Esophagus squamous epithelium (tissue), 5 donors: ENCODE data around the gene DPM1. TPM values are rescaled to one million over a fixed set of nuclear protein-coding genes. Genes with fewer than 3 reads are reported as not detected.

ENCODE experiments used
- DNase-seq: peaks from one replicate; lab custom pipeline; 2025; lab: John Stamatoyannopoulos, UW
- H3K27ac ChIP-seq, 4 donors: fragments of 200-600 bp; sonication (generic); one replicate each; pipeline ENCODE4 v1.5.1; 2016 to 2019; ENCODE audit warnings: mild to moderate bottlenecking in 1 of 4
- H3K27me3 ChIP-seq, 4 donors: fragments of 200-600 bp; sonication (generic); 1 replicate in 3 of 4; 2 replicates in 1 of 4; pipeline versions ENCODE4 v1.5.1 to v1.6.0; 2017 to 2021; ENCODE audit warnings: antibody characterized with exemption in 1 of 4
- H3K36me3 ChIP-seq, 3 donors: fragments of 200-600 bp; sonication (generic); one replicate each; pipeline ENCODE4 v1.5.1; 2016 to 2019
- H3K4me1 ChIP-seq, 3 donors: fragments of 200-600 bp; sonication (generic); one replicate each; pipeline ENCODE4 v1.5.1; 2017 to 2019
- H3K4me3 ChIP-seq, 4 donors: fragments of 200-600 bp; sonication (generic); 1 replicate in 3 of 4; 2 replicates in 1 of 4; pipeline ENCODE4 v1.5.1; 2016 to 2019; ENCODE audit warnings: mild to moderate bottlenecking in 2 of 4, moderate library complexity in 1 of 4
- H3K9me3 ChIP-seq, 3 donors: fragments of 200-600 bp; sonication (generic); one replicate each; pipeline ENCODE4 v1.5.1; 2016 to 2019
- CTCF ChIP-seq, 6 experiments: fragments of 450-650 bp in 4 of 6; fragments of 200-600 bp in 2 of 6; sonication (generic) in 2 of 6; IDR thresholded peaks; one replicate each; pipeline ENCODE4 v1.5.1; 2016 to 2019; ENCODE audit warnings: antibody characterized with exemption in 6 of 6, mild to moderate bottlenecking in 4 of 6, moderate library complexity in 4 of 6
- POLR2A ChIP-seq, 4 donors: fragments of 450-650 bp; IDR thresholded peaks; one replicate each; pipeline ENCODE4 v1.6.1; 2017; ENCODE audit warnings: antibody characterized with exemption in 4 of 4, mild to moderate bottlenecking in 4 of 4, moderate library complexity in 3 of 4
- WGBS, 2 donors: methylation state at CpG; one replicate each; pipeline ENCODE4 v1.1.5; 2018; 5-methylcytosine and 5-hydroxymethylcytosine counted together
- intact Hi-C: fragments of 100-400 bp; cut with DNase I; formaldehyde crosslinking; loops from one replicate; pipeline ENCODE4 v1.15.0; 2022
- total RNA-seq, 4 donors: library from RNA; depleted of rRNA; stranded (reverse); fragments of >200 nt; gene quantifications; one replicate each; pipeline ENCODE4 v1.1.0, GENCODE V29; 2016
- donor health status: DM: yes; HTN: yes; CAD: no.

Gene DPM1
- total RNA-seq, 4 donors from 2014 or later = 28.7 to 62.0 (median 57.0) TPM

DNA sequence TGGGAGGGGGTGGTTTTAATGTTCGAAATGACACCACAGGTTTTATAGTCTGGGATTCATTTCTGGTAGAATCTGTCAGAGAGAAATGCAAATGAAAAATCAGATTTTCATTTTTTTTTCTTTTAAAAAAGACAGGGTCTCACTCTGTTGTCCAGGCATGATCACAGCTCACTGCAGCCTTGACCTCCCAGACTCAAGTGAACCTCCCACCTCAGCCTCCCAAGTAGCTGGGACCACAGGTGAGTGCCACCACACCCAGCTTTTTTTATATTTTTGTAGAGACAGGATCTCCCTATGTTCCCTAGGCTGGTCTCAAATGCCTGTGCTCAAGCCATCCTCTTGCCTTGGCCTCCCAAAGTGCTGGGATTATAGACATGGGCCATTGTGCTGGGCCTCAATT lies 24.7 kb downstream of the DPM1 start:
- H3K9me3 ChIP-seq = no peaks in the 10 kb centered on the region
- DNase-seq = no peak
- WGBS, 2 donors = 85 to 89% methylated on average over 1 of the region's 1 CpG
- H3K27me3 ChIP-seq = no peaks in the 10 kb centered on the region
- TF ChIP-seq CTCF (IDR thresholded peaks at IDR 0.05) = no peak
- no peak for TF ChIP-seq POLR2A (IDR thresholded peaks at IDR 0.05)
- intact Hi-C loops = loop anchor here (5.0 kb wide), 1 partner anchor 136 kb away; the partner anchor contains the start of gene BCAS4
- peaks cover 0 to 60% (median 15%) of the 10 kb centered on the region in 3 donors for H3K36me3 ChIP-seq
- H3K4me3 ChIP-seq = no peak overlapping the region
- H3K27ac ChIP-seq = no peak overlapping the region
- peaks cover 10 to 23% (median 13%) of the 10 kb centered on the region in 3 donors for H3K4me1 ChIP-seq

DNA sequence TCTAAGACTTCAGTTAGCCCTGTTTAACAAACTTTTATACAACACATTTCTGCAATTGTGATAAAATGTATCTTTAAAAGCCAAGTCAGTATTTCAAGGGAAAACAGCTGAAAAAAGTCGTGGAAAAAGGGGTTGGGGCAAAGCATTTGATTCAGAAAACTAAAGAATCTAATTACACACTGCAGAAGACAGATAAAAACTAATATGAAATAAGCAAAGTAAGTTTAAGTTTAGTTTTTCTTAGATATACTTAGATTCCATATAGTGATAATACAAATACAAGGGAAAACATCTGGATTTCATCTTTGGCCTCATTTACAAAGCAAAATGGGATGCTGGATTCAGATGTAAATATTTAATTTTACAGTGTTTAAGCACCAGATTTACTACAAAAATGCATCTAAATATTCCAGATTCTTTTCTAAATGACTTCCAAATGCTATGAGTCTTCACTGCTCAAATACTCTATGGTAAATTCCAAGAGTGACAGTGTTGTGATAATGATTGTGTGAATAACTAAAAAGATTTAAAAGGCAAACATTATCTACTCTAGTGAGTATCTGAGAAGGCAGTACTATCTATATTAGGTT lies 25.5 kb downstream of the DPM1 start:
- WGBS, 2 donors = 47 to 50% methylated on average over 1 of the region's 1 CpG
- no peak overlapping the region for H3K4me3 ChIP-seq
- no peaks in the 10 kb centered on the region for H3K9me3 ChIP-seq
- no peak for TF ChIP-seq POLR2A (IDR thresholded peaks at IDR 0.05)
- TF ChIP-seq CTCF (IDR thresholded peaks at IDR 0.05) = no peak
- peaks cover 12 to 31% (median 13%) of the 10 kb centered on the region in 3 donors for H3K4me1 ChIP-seq
- peaks cover 0 to 60% (median 11%) of the 10 kb centered on the region in 3 donors for H3K36me3 ChIP-seq
- DNase-seq = no peak
- intact Hi-C loops = loop anchor here (5.0 kb wide), 1 partner anchor 135 kb away; the partner anchor contains the start of gene BCAS4
- no peaks in the 10 kb centered on the region for H3K27me3 ChIP-seq
- no peak overlapping the region for H3K27ac ChIP-seq

DNA sequence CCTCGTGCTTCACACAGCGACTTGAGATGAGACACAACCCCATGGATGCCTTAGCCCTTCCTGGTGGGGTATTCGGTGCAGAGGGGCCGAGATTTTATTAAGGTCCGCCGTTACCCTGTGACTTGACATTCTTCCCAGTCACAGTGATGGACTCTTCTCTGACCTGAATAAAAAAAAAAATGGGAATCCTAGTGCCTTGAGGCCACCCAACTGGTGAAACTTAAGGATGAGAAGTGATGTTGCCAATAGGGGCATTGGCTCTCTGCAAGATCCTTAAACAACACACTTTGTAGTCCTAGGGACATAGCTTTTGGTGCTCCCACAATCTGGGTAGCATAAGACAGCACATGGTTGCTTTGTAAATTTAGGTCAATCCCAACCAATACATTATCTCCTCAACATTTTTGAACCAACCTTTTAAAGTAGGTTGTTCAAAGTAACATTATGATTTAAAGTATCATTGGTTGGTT lies 26.3 kb downstream of the DPM1 start:
- intact Hi-C loops = loop anchor here (5.0 kb wide), 1 partner anchor 135 kb away; the partner anchor contains the start of gene BCAS4

DNA sequence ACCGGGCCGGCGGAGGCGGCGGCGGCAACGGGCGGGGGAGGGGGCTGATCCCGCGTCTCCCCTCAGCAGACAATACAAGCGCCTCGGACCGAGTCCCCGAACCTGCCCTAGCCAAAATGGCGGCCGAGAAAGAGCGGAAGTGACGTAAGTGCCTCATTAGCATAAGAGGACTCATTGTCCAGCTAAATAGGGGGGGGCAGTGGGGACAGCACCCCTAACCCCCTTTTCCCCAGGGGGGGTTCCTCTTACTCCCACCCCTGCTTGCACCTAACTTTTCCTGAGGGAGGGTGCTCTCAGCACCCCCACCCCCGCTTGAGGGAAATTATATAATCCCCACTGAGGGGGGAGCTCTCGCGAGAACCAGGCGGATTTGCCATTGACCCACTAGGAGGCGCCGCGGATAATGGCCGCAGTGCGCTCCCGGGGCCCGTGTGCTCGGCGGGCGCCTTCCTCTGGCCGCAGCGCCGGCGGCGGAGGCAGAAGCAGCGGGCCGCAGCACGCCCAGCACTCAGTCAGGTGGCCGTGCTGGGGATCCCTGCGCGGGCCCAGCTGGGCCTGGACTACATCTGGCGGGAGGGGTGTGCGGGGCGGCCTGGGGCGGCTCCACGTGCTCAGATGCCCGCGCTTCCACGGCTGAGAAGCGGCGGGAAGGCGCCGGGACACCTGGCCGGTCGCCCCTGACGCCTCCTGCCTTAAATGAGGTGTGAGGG lies 26.9 kb downstream of the DPM1 start, which contains the start of gene ADNP:
ADNP (minus strand) TSS at position 132 of the 710 bp plus-strand sequence. CDS start 27,441 bp downstream, outside the sequence.
- H3K4me3 ChIP-seq = peak within 1 kb of the TSS; percentile 84 to 91 (median 89)
- peak; percentile 59 to 83 (median 78) for TF ChIP-seq CTCF (IDR thresholded peaks at IDR 0.05)
- TF ChIP-seq POLR2A (IDR thresholded peaks at IDR 0.05) = peak in 3 of 4 donors; percentile 17 to 76 (median 58)
- H3K4me1 ChIP-seq = peaks cover 13 to 45% (median 22%) of the 10 kb centered on the region in 3 donors
- intact Hi-C loops = loop anchor here (5.0 kb wide), 1 partner anchor 134 kb away; the partner anchor contains the start of gene BCAS4
- peaks cover 0 to 51% (median 9%) of the 10 kb centered on the region in 3 donors for H3K36me3 ChIP-seq
- peak within 1 kb of the TSS; percentile 99 for H3K27ac ChIP-seq
- DNase-seq = peak; percentile 82
- WGBS, 2 donors = 0% methylated on average over 1 to 9 of the region's 58 CpGs
- no peaks in the 10 kb centered on the region for H3K9me3 ChIP-seq
- H3K27me3 ChIP-seq = no peaks in the 10 kb centered on the region

More for the DNA sequence above, 26.3 kb downstream of the DPM1 start:
- 53 to 81% methylated on average over 3 to 4 of the region's 6 CpGs for WGBS, 2 donors
- Histone ChIP-seq H3K4me3 (peak overlapping the region; percentile 60 to 91 (median 87)), H3K36me3 (peaks cover 0 to 57% (median 9%) of the 10 kb centered on the region in 3 donors), H3K27me3 (no peaks in the 10 kb centered on the region), H3K9me3 (no peaks in the 10 kb centered on the region), H3K27ac (peak overlapping the region; percentile 99), H3K4me1 (peaks cover 13 to 39% (median 18%) of the 10 kb centered on the region in 3 donors)
- TF ChIP-seq CTCF (IDR thresholded peaks at IDR 0.05) (no peak), POLR2A (IDR thresholded peaks at IDR 0.05) (no peak)
- DNase-seq = no peak
